ENCODE data around the gene C2orf49.

C2orf49 gene

GRCh38 chr2:105385731-105386540 lies 48.6 kb downstream of the C2orf49 start:
- H3K23ac ChIP-seq (ENCODE audit: low read length), result no peak overlapping the region
- H3K79me2 ChIP-seq (ENCODE audit: control insufficient read depth, insufficient read depth, low read length, poor library complexity), result peaks cover 2% of the 10 kb centered on the region
- H3K4me3 ChIP-seq (ENCODE audit: low read depth, low read length), result no peak overlapping the region
- no CpG with 5 or more reads among the region's 20 CpGs for WGBS (ENCODE audit: extremely low coverage, insufficient coverage, insufficient read length)
- no peak overlapping the region for H3K4ac ChIP-seq (ENCODE audit: low read depth, low read length)
- H2BK5ac ChIP-seq (ENCODE audit: low read depth, low read length, poor library complexity), result no peak overlapping the region
- no peak overlapping the region for H4K8ac ChIP-seq (ENCODE audit: low read depth, low read length)
- peaks cover 26 to 45% of the 10 kb centered on the region in 2 experiments for H3K36me3 ChIP-seq (ENCODE audit: control insufficient read depth in 1 of 2, insufficient read depth in 2 of 2, low read length in 2 of 2)
- no peaks in the 10 kb centered on the region for H3K9me3 ChIP-seq (ENCODE audit: insufficient read depth, low read depth, low read length)
- H3K4me1 ChIP-seq (ENCODE audit: control insufficient read depth in 1 of 2, insufficient read depth in 2 of 2, low read length in 2 of 2), result peaks cover under 1 to 6% of the 10 kb centered on the region in 2 experiments
- DNase-seq, result no peak
- no peak overlapping the region for H3K14ac ChIP-seq (ENCODE audit: low read length)
- H3K79me1 ChIP-seq (ENCODE audit: low read length), result no peaks in the 10 kb centered on the region
- no peak overlapping the region for H2AK5ac ChIP-seq (ENCODE audit: low read length)
- H2BK12ac ChIP-seq (ENCODE audit: low read length), result no peak overlapping the region
- no peak overlapping the region for H3K9ac ChIP-seq (ENCODE audit: low read length)
- H2AFZ ChIP-seq (ENCODE audit: insufficient read depth, low read length, poor library complexity), result no peak overlapping the region
- H2BK120ac ChIP-seq (ENCODE audit: insufficient read depth, low read length, poor library complexity), result no peak overlapping the region
- no peak overlapping the region for H4K91ac ChIP-seq (ENCODE audit: low read depth, low read length)
- H3K18ac ChIP-seq (ENCODE audit: low read length), result no peak overlapping the region
- no peaks in the 10 kb centered on the region for H3K27me3 ChIP-seq (ENCODE audit: insufficient read depth, low read length)
- no peak overlapping the region for H3K4me2 ChIP-seq (ENCODE audit: low read length)
- no peak overlapping the region for H3K27ac ChIP-seq (ENCODE audit: low read depth, low read length)
- H4K12ac ChIP-seq (ENCODE audit: low read depth, low read length), result no peak overlapping the region

GRCh38 chr2:105387225-105387624 lies 49.9 kb downstream of the C2orf49 start:
- no peak overlapping the region for H4K12ac ChIP-seq (ENCODE audit: low read depth, low read length)
- peaks cover 2% of the 10 kb centered on the region for H3K79me2 ChIP-seq (ENCODE audit: control insufficient read depth, insufficient read depth, low read length, poor library complexity)
- no peak overlapping the region for H2BK120ac ChIP-seq (ENCODE audit: insufficient read depth, low read length, poor library complexity)
- no peaks in the 10 kb centered on the region for H3K9me3 ChIP-seq (ENCODE audit: insufficient read depth, low read depth, low read length)
- no CpG with 5 or more reads among the region's 4 CpGs for WGBS (ENCODE audit: extremely low coverage, insufficient coverage, insufficient read length)
- no peak overlapping the region for H4K8ac ChIP-seq (ENCODE audit: low read depth, low read length)
- no peak overlapping the region for H3K4me2 ChIP-seq (ENCODE audit: low read length)
- no peak overlapping the region for H3K18ac ChIP-seq (ENCODE audit: low read length)
- H3K27me3 ChIP-seq (ENCODE audit: insufficient read depth, low read length), result no peaks in the 10 kb centered on the region
- H4K91ac ChIP-seq (ENCODE audit: low read depth, low read length), result no peak overlapping the region
- no peak overlapping the region for H2BK5ac ChIP-seq (ENCODE audit: low read depth, low read length, poor library complexity)
- H2BK12ac ChIP-seq (ENCODE audit: low read length), result no peak overlapping the region
- H3K4ac ChIP-seq (ENCODE audit: low read depth, low read length), result peak overlapping the region; percentile 64
- peaks cover 2 to 7% of the 10 kb centered on the region in 2 experiments for H3K4me1 ChIP-seq (ENCODE audit: control insufficient read depth in 1 of 2, insufficient read depth in 2 of 2, low read length in 2 of 2)
- no peak overlapping the region for H2AK5ac ChIP-seq (ENCODE audit: low read length)
- no peak overlapping the region for H3K23ac ChIP-seq (ENCODE audit: low read length)
- no peak overlapping the region for H2AFZ ChIP-seq (ENCODE audit: insufficient read depth, low read length, poor library complexity)
- H3K14ac ChIP-seq (ENCODE audit: low read length), result no peak overlapping the region
- no peak overlapping the region for H3K27ac ChIP-seq (ENCODE audit: low read depth, low read length)
- no peak overlapping the region for H3K9ac ChIP-seq (ENCODE audit: low read length)
- no peaks in the 10 kb centered on the region for H3K79me1 ChIP-seq (ENCODE audit: low read length)
- H3K4me3 ChIP-seq (ENCODE audit: low read depth, low read length), result no peak overlapping the region
- peaks cover 21 to 37% of the 10 kb centered on the region in 2 experiments for H3K36me3 ChIP-seq (ENCODE audit: control insufficient read depth in 1 of 2, insufficient read depth in 2 of 2, low read length in 2 of 2)
- peak; percentile 92 to 95 for DNase-seq

- H2AK5ac ChIP-seq (ENCODE audit: low read length), result no peak overlapping the region
Observed at GRCh38 chr2:105388971-105389381, 51.6 kb downstream of the C2orf49 start.

GRCh38 chr2:105390454-105390853 lies 53.1 kb downstream of the C2orf49 start:
- H2BK5ac ChIP-seq (ENCODE audit: low read depth, low read length, poor library complexity), result no peak overlapping the region
- peak overlapping the region; percentile 95 for H3K23ac ChIP-seq (ENCODE audit: low read length)
- H4K8ac ChIP-seq (ENCODE audit: low read depth, low read length), result no peak overlapping the region
- no peaks in the 10 kb centered on the region for H3K9me3 ChIP-seq (ENCODE audit: insufficient read depth, low read depth, low read length)
- no peak for DNase-seq
- H2AK5ac ChIP-seq (ENCODE audit: low read length), result no peak overlapping the region
- H3K79me1 ChIP-seq (ENCODE audit: low read length), result no peaks in the 10 kb centered on the region
- H3K4me1 ChIP-seq (ENCODE audit: control insufficient read depth in 1 of 2, insufficient read depth in 2 of 2, low read length in 2 of 2), result peaks cover 2 to 12% of the 10 kb centered on the region in 2 experiments
- no peak overlapping the region for H3K9ac ChIP-seq (ENCODE audit: low read length)
- no peaks in the 10 kb centered on the region for H3K27me3 ChIP-seq (ENCODE audit: insufficient read depth, low read length)
- peaks cover 8% of the 10 kb centered on the region for H3K79me2 ChIP-seq (ENCODE audit: control insufficient read depth, insufficient read depth, low read length, poor library complexity)
- H2BK120ac ChIP-seq (ENCODE audit: insufficient read depth, low read length, poor library complexity), result no peak overlapping the region
- H3K18ac ChIP-seq (ENCODE audit: low read length), result no peak overlapping the region
- H2BK12ac ChIP-seq (ENCODE audit: low read length), result no peak overlapping the region
- no peak overlapping the region for H3K4me3 ChIP-seq (ENCODE audit: low read depth, low read length)
- H3K4ac ChIP-seq (ENCODE audit: low read depth, low read length), result peak overlapping the region; percentile 71
- no peak overlapping the region for H4K12ac ChIP-seq (ENCODE audit: low read depth, low read length)
- H2AFZ ChIP-seq (ENCODE audit: insufficient read depth, low read length, poor library complexity), result no peak overlapping the region
- H3K27ac ChIP-seq (ENCODE audit: low read depth, low read length), result peak overlapping the region; percentile 26
- H4K91ac ChIP-seq (ENCODE audit: low read depth, low read length), result no peak overlapping the region
- peaks cover 13 to 25% of the 10 kb centered on the region in 2 experiments for H3K36me3 ChIP-seq (ENCODE audit: control insufficient read depth in 1 of 2, insufficient read depth in 2 of 2, low read length in 2 of 2)
- H3K4me2 ChIP-seq (ENCODE audit: low read length), result no peak overlapping the region
- H3K14ac ChIP-seq (ENCODE audit: low read length), result no peak overlapping the region

More at GRCh38 chr2:105388971-105389381, 51.6 kb downstream of the C2orf49 start:
- H3K4me2 ChIP-seq (ENCODE audit: low read length), result no peak overlapping the region
- H2BK120ac ChIP-seq (ENCODE audit: insufficient read depth, low read length, poor library complexity), result no peak overlapping the region
- peaks cover 4% of the 10 kb centered on the region for H3K79me2 ChIP-seq (ENCODE audit: control insufficient read depth, insufficient read depth, low read length, poor library complexity)
- no peak overlapping the region for H4K91ac ChIP-seq (ENCODE audit: low read depth, low read length)
- H4K12ac ChIP-seq (ENCODE audit: low read depth, low read length), result no peak overlapping the region
- no peak overlapping the region for H3K9ac ChIP-seq (ENCODE audit: low read length)
- H2AFZ ChIP-seq (ENCODE audit: insufficient read depth, low read length, poor library complexity), result no peak overlapping the region
- WGBS (ENCODE audit: extremely low coverage, insufficient coverage, insufficient read length), result no CpG with 5 or more reads among the region's 8 CpGs
- H3K23ac ChIP-seq (ENCODE audit: low read length), result no peak overlapping the region
- no peak overlapping the region for H2BK5ac ChIP-seq (ENCODE audit: low read depth, low read length, poor library complexity)
- no peaks in the 10 kb centered on the region for H3K27me3 ChIP-seq (ENCODE audit: insufficient read depth, low read length)
- H3K9me3 ChIP-seq (ENCODE audit: insufficient read depth, low read depth, low read length), result no peaks in the 10 kb centered on the region
- H3K4me1 ChIP-seq (ENCODE audit: control insufficient read depth in 1 of 2, insufficient read depth in 2 of 2, low read length in 2 of 2), result peaks cover 2 to 7% of the 10 kb centered on the region in 2 experiments
- H2BK12ac ChIP-seq (ENCODE audit: low read length), result no peak overlapping the region
- no peaks in the 10 kb centered on the region for H3K79me1 ChIP-seq (ENCODE audit: low read length)
- peak in 1 of 2 donors; percentile 67 for DNase-seq
- peak overlapping the region; percentile 33 for H3K4ac ChIP-seq (ENCODE audit: low read depth, low read length)
- H3K27ac ChIP-seq (ENCODE audit: low read depth, low read length), result no peak overlapping the region
- H3K14ac ChIP-seq (ENCODE audit: low read length), result no peak overlapping the region
- no peak overlapping the region for H4K8ac ChIP-seq (ENCODE audit: low read depth, low read length)
- H3K18ac ChIP-seq (ENCODE audit: low read length), result no peak overlapping the region
- H3K36me3 ChIP-seq (ENCODE audit: control insufficient read depth in 1 of 2, insufficient read depth in 2 of 2, low read length in 2 of 2), result peaks cover 22 to 36% of the 10 kb centered on the region in 2 experiments
- H3K4me3 ChIP-seq (ENCODE audit: low read depth, low read length), result no peak overlapping the region
